Hepatocyte (in vitro differentiated cells): ENCODE data around the gene MEX3A. TPM values are rescaled to one million over a fixed set of nuclear protein-coding genes. Genes with fewer than 3 reads are reported as not detected.

Experiments used
- DNase-seq: peaks from one replicate; pipeline ENCODE4 v3.0.0-alpha.2; 2016; ENCODE audit warnings: low spot score
- H2AFZ ChIP-seq: fragments of 200-600 bp; sonication (generic); 2 replicates; pipeline ENCODE4 v1.6.0; 2016; ENCODE audit warnings: antibody characterized with exemption, mild to moderate bottlenecking
- H3K27ac ChIP-seq: fragments of 200-600 bp; sonication (generic); 2 replicates; pipeline ENCODE4 v1.5.1; 2016; ENCODE audit warnings: mild to moderate bottlenecking
- H3K27me3 ChIP-seq: fragments of 200-600 bp; sonication (generic); 2 replicates; pipeline ENCODE4 v1.6.1; 2016
- H3K36me3 ChIP-seq: fragments of 200-600 bp; sonication (generic); replicated peaks from 2 replicates; pipeline ENCODE4 v1.5.1; 2016; ENCODE audit warnings: low read depth; ENCODE audit not compliant: insufficient read depth
- H3K4me1 ChIP-seq: fragments of 200-600 bp; sonication (generic); 2 replicates; pipeline ENCODE4 v1.5.1; 2016; ENCODE audit warnings: mild to moderate bottlenecking, moderate library complexity; ENCODE audit not compliant: insufficient read depth
- H3K4me2 ChIP-seq: fragments of 200-600 bp; sonication (generic); 2 replicates; pipeline ENCODE4 v1.6.0; 2016
- H3K4me3 ChIP-seq: fragments of 200-600 bp; sonication (generic); 2 replicates; pipeline ENCODE4 v1.5.1; 2016; ENCODE audit warnings: mild to moderate bottlenecking
- H3K79me2 ChIP-seq: fragments of 200-600 bp; sonication (generic); 2 replicates; pipeline ENCODE4 v1.6.0; 2017; ENCODE audit warnings: mild to moderate bottlenecking
- H3K9me2 ChIP-seq: fragments of 200-600 bp; sonication (generic); replicated peaks from 2 replicates; pipeline ENCODE4 v1.6.0; 2017; ENCODE audit warnings: mild to moderate bottlenecking; ENCODE audit not compliant: insufficient read depth
- H3K9me3 ChIP-seq: fragments of 200-600 bp; sonication (generic); 2 replicates; pipeline ENCODE4 v1.5.1; 2016; ENCODE audit warnings: low read depth, mild to moderate bottlenecking
- H4K20me1 ChIP-seq: fragments of 200-600 bp; sonication (generic); 2 replicates; pipeline ENCODE4 v1.6.0; 2016; ENCODE audit warnings: mild to moderate bottlenecking; ENCODE audit not compliant: insufficient read depth, poor library complexity, severe bottlenecking
- CTCF ChIP-seq: fragments of 200-600 bp; sonication (generic); IDR thresholded peaks from 2 replicates; pipeline ENCODE4 v1.5.1; 2016; ENCODE audit warnings: antibody characterized with exemption, mild to moderate bottlenecking; ENCODE audit not compliant: poor library complexity
- EZH2 ChIP-seq: fragments of 200-600 bp; sonication (generic); IDR thresholded peaks from 2 replicates; pipeline ENCODE4 v1.6.1; 2016; ENCODE audit warnings: antibody characterized with exemption, mild to moderate bottlenecking, borderline replicate concordance
- EZH2phosphoT487 ChIP-seq: fragments of 200-600 bp; sonication (generic); IDR thresholded peaks from one replicate; pipeline ENCODE4 v1.6.1; 2018; ENCODE audit warnings: antibody characterized with exemption, mild to moderate bottlenecking, low read depth, moderate library complexity; ENCODE audit not compliant: unreplicated experiment, severe bottlenecking
- WGBS: methylation state at CpG from one replicate; pipeline ENCODE4 v1.1.6; 2016; ENCODE audit warnings: low lambda C conversion rate; ENCODE audit errors: missing lambda C conversion rate; 5-methylcytosine and 5-hydroxymethylcytosine counted together
- polyA plus RNA-seq: library from polyadenylated mRNA; unstranded; fragments of >200 nt; fragmentation: Nextera tagmentation; extraction: Ambion mirVana; gene quantifications from 2 replicates; pipeline ENCODE4 v1.2.1, GENCODE V29; 2016
- total RNA-seq: library from RNA; depleted of rRNA; stranded (reverse); fragments of >200 nt; gene quantifications from 2 replicates; pipeline ENCODE4 v1.2.3, GENCODE V29; 2014

Gene MEX3A
- total and polyA plus RNA-seq, 2 experiments from 2014 or later, result 9.3 to 12.0 TPM

- peaks cover 12% of the 10 kb centered on the region for H4K20me1 ChIP-seq
- no peak for TF ChIP-seq EZH2phosphoT487
- H3K4me1 ChIP-seq, result peaks cover 49% of the 10 kb centered on the region
- 18% methylated on average over 7 of the region's 7 CpGs for WGBS
- no peaks in the 10 kb centered on the region for H3K27me3 ChIP-seq
- H3K9me2 ChIP-seq, result no peaks in the 10 kb centered on the region
- DNase-seq, result no peak
- peak overlapping the region; percentile 73 for H3K4me3 ChIP-seq
- peak overlapping the region; percentile 88 for H3K4me2 ChIP-seq
- no peak overlapping the region for H2AFZ ChIP-seq
- no peaks in the 10 kb centered on the region for H3K9me3 ChIP-seq
- no peaks in the 10 kb centered on the region for H3K36me3 ChIP-seq
- H3K27ac ChIP-seq, result peak overlapping the region; percentile 93
- H3K79me2 ChIP-seq, result peaks cover 86% of the 10 kb centered on the region
Measured at GRCh38 chr1:156083800-156084790, 1.8 kb upstream of the MEX3A start.

GRCh38 chr1:156081917-156082308, 352 bp downstream of the MEX3A start:
- peak overlapping the region; percentile 88 for H3K4me2 ChIP-seq
- no peaks in the 10 kb centered on the region for H3K9me2 ChIP-seq
- peaks cover 86% of the 10 kb centered on the region for H3K79me2 ChIP-seq
- H3K4me3 ChIP-seq, result peak overlapping the region; percentile 73
- no peak for TF ChIP-seq CTCF
- TF ChIP-seq EZH2phosphoT487, result no peak
- no peak for TF ChIP-seq EZH2
- H3K36me3 ChIP-seq, result no peaks in the 10 kb centered on the region
- no peaks in the 10 kb centered on the region for H3K27me3 ChIP-seq
- peaks cover 48% of the 10 kb centered on the region for H3K4me1 ChIP-seq
- peak overlapping the region; percentile 92 for H2AFZ ChIP-seq
- H4K20me1 ChIP-seq, result peaks cover 29% of the 10 kb centered on the region
- H3K9me3 ChIP-seq, result no peaks in the 10 kb centered on the region
- H3K27ac ChIP-seq, result peak overlapping the region; percentile 93
- WGBS, result 0% methylated on average over 3 of the region's 10 CpGs
- DNase-seq, result peak; percentile 55

GRCh38 chr1:156081180-156081916, 917 bp downstream of the MEX3A start:
- H3K4me2 ChIP-seq, result peak overlapping the region; percentile 88
- no peaks in the 10 kb centered on the region for H3K36me3 ChIP-seq
- DNase-seq, result no peak
- WGBS, result 2% methylated on average over 20 of the region's 61 CpGs
- H3K27ac ChIP-seq, result peak overlapping the region; percentile 93
- peak overlapping the region; percentile 92 for H2AFZ ChIP-seq
- H3K4me3 ChIP-seq, result peak overlapping the region; percentile 91
- H3K79me2 ChIP-seq, result peaks cover 86% of the 10 kb centered on the region
- H4K20me1 ChIP-seq, result peaks cover 33% of the 10 kb centered on the region
- no peaks in the 10 kb centered on the region for H3K9me3 ChIP-seq
- peaks cover 42% of the 10 kb centered on the region for H3K4me1 ChIP-seq
- H3K9me2 ChIP-seq, result no peaks in the 10 kb centered on the region
- no peaks in the 10 kb centered on the region for H3K27me3 ChIP-seq
- no peak for TF ChIP-seq EZH2
- TF ChIP-seq CTCF, result no peak
- TF ChIP-seq EZH2phosphoT487, result no peak

GRCh38 chr1:156080863-156081179, 1.4 kb downstream of the MEX3A start:
- Histone ChIP-seq H3K27ac (peak overlapping the region; percentile 93), H3K9me3 (no peaks in the 10 kb centered on the region), H4K20me1 (peaks cover 38% of the 10 kb centered on the region), H3K79me2 (peaks cover 88% of the 10 kb centered on the region), H3K36me3 (no peaks in the 10 kb centered on the region), H3K27me3 (no peaks in the 10 kb centered on the region), H3K4me1 (peaks cover 42% of the 10 kb centered on the region), H2AFZ (peak overlapping the region; percentile 33), H3K9me2 (no peaks in the 10 kb centered on the region), H3K4me3 (peak overlapping the region; percentile 91), H3K4me2 (peak overlapping the region; percentile 88)
- 0% methylated on average over 1 of the region's 4 CpGs for WGBS
- no peak for DNase-seq
- no peak for TF ChIP-seq CTCF
- no peak for TF ChIP-seq EZH2phosphoT487
- no peak for TF ChIP-seq EZH2
